ENCODE data around the gene DIP2C. TPM values are rescaled to one million over a fixed set of nuclear protein-coding genes. Genes with fewer than 3 reads are reported as not detected.

The DIP2C gene
- total RNA-seq, 4 donors from 2014 or later, result 10.5 to 40.5 (median 19.5) TPM

GRCh38 chr10:367636-368035 lies 321.8 kb downstream of the DIP2C start:
- H3K27ac ChIP-seq, result no peak overlapping the region
- no peak for DNase-seq
- no peak overlapping the region for H3K4me3 ChIP-seq
- TF ChIP-seq POLR2A (IDR thresholded peaks at IDR 0.05) (no peak), CTCF (IDR thresholded peaks at IDR 0.05) (no peak)
- intact Hi-C loops (cut with DNase I; ENCODE audit: low total_unique reads), result no loop called here
- H3K27me3 ChIP-seq, result no peaks in the 10 kb centered on the region
- H3K9me3 ChIP-seq, result no peaks in the 10 kb centered on the region
- no peaks in the 10 kb centered on the region for H3K36me3 ChIP-seq
- peaks cover 0 to 2% of the 10 kb centered on the region in 2 donors for H3K4me1 ChIP-seq

- Histone ChIP-seq H3K4me3 (no peak overlapping the region), H3K27me3 (no peaks in the 10 kb centered on the region), H3K36me3 (no peaks in the 10 kb centered on the region), H3K27ac (no peak overlapping the region), H3K9me3 (no peaks in the 10 kb centered on the region), H3K4me1 (no peaks in the 10 kb centered on the region)
- intact Hi-C loops (cut with DNase I; ENCODE audit: low total_unique reads), result no loop called here
- no peak for TF ChIP-seq CTCF (IDR thresholded peaks at IDR 0.05)
- no peak for DNase-seq
Measured at GRCh38 chr10:366186-366585, 323.3 kb downstream of the DIP2C start.

GRCh38 chr10:364267-364775 lies 325.1 kb downstream of the DIP2C start:
- H3K9me3 ChIP-seq, result no peaks in the 10 kb centered on the region
- no peak overlapping the region for H3K4me3 ChIP-seq
- TF ChIP-seq CTCF (IDR thresholded peaks at IDR 0.05) (no peak), POLR2A (IDR thresholded peaks at IDR 0.05) (no peak)
- H3K36me3 ChIP-seq, result no peaks in the 10 kb centered on the region
- no peaks in the 10 kb centered on the region for H3K4me1 ChIP-seq
- no peaks in the 10 kb centered on the region for H3K27me3 ChIP-seq
- H3K27ac ChIP-seq, result no peak overlapping the region
- DNase-seq, result no peak
- intact Hi-C loops (cut with DNase I; ENCODE audit: low total_unique reads), result no loop called here

GRCh38 chr10:363152-363551 lies 326.3 kb downstream of the DIP2C start:
- H3K4me1 ChIP-seq, result no peaks in the 10 kb centered on the region
- intact Hi-C loops (cut with DNase I; ENCODE audit: low total_unique reads), result no loop called here
- no peaks in the 10 kb centered on the region for H3K9me3 ChIP-seq
- no peak for DNase-seq
- H3K4me3 ChIP-seq, result no peak overlapping the region
- H3K27me3 ChIP-seq, result no peaks in the 10 kb centered on the region
- TF ChIP-seq POLR2A (IDR thresholded peaks at IDR 0.05), result no peak
- no peak for TF ChIP-seq CTCF (IDR thresholded peaks at IDR 0.05)
- H3K27ac ChIP-seq, result no peak overlapping the region
- H3K36me3 ChIP-seq, result no peaks in the 10 kb centered on the region

GRCh38 chr10:361203-362081 lies 328.0 kb downstream of the DIP2C start:
- no peaks in the 10 kb centered on the region for H3K36me3 ChIP-seq
- no peaks in the 10 kb centered on the region for H3K9me3 ChIP-seq
- no peaks in the 10 kb centered on the region for H3K27me3 ChIP-seq
- intact Hi-C loops (cut with DNase I; ENCODE audit: low total_unique reads), result no loop called here
- no peak overlapping the region for H3K27ac ChIP-seq
- TF ChIP-seq POLR2A (IDR thresholded peaks at IDR 0.05), result no peak
- TF ChIP-seq CTCF (IDR thresholded peaks at IDR 0.05), result no peak
- no peaks in the 10 kb centered on the region for H3K4me1 ChIP-seq
- no peak overlapping the region for H3K4me3 ChIP-seq
- no peak for DNase-seq
